NCI-H1694 (cell line): ENCODE data around the gene RNF149.
A peak's percentile ranks its signal among the peaks of the same experiment; 100 is the strongest.
"Not testable (repeated sequence)": the region's sequence is repeated elsewhere in the genome, so short reads cannot be mapped to it uniquely, and the experiment has no call there.

Source experiments
- DNase-seq: peaks from one replicate; lab custom pipeline; 2025; lab: John Stamatoyannopoulos, UW

RNF149 gene

GRCh38 chr2:101330253-101330933, 21.9 kb upstream of the RNF149 start:
- no peak for DNase-seq

- no peak for DNase-seq
Measured at GRCh38 chr2:101329026-101329425, 20.5 kb upstream of the RNF149 start.

DNA sequence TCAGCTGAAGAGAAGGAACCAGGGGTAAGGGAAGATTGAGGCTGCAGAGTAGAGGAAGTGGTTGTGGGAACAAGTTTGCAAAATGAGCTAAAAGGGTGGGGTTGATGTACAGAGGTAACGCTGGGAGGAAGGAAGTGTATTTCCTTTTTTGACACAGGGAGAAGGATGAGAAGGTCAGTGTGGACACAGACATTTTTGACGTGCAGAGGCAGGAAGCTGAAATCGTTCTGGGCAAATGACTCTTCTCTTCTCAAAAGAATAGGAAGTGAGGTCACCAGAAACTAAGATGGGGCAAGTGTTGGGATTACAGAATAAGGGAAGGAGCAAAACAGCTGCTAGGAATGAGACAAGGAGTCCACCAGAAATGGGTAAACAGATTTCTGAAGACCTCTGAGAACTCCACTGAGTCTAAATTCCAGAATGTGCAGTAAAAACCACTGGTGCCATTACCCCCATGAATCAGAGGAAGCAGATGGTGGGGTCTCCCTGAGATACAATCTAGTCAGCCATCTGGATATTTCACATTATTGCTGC, 20.0 kb upstream of the RNF149 start:
- DNase-seq = peak; percentile 21

- no peak for DNase-seq
Measured at GRCh38 chr2:101327863-101328394, 19.4 kb upstream of the RNF149 start.

DNA sequence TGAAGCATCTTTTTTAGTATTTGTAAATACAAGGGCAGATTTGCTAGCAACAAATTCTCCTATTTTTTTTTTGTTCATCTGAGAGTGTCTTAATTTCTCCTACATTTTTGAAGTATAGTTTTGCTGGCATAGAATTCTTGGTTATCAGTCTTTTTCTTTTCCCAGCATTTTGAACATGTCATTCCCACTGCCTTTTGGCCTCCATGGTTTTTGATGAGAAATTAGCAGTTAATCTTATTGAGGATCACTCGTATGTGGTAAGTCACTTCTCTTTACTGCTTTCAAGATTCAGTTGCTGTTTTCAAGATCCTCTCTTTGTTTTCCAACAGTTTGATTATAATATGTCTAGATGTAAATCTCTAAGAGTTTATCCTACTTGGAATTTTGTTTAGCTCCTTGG, 16.9 kb upstream of the RNF149 start:
- no peak for DNase-seq

GRCh38 chr2:101316568-101316967, 8.1 kb upstream of the RNF149 start:
- not testable (repeated sequence) for DNase-seq

DNA sequence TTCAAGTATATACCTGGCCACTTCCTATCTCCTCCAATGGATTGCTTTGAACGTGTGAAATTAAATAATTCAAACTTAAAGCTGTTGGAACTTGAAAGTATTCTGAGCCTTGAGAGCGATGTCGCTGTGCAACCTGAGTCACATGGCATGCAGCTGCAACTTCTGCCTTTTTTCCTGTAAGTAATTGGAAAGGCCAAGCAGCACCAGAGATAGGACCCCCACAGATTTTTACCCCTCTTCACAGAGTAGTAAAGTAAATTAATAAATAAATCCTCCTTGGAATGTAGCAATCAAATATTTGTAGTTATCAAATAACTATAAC, 3.2 kb upstream of the RNF149 start:
- DNase-seq = no peak

DNA sequence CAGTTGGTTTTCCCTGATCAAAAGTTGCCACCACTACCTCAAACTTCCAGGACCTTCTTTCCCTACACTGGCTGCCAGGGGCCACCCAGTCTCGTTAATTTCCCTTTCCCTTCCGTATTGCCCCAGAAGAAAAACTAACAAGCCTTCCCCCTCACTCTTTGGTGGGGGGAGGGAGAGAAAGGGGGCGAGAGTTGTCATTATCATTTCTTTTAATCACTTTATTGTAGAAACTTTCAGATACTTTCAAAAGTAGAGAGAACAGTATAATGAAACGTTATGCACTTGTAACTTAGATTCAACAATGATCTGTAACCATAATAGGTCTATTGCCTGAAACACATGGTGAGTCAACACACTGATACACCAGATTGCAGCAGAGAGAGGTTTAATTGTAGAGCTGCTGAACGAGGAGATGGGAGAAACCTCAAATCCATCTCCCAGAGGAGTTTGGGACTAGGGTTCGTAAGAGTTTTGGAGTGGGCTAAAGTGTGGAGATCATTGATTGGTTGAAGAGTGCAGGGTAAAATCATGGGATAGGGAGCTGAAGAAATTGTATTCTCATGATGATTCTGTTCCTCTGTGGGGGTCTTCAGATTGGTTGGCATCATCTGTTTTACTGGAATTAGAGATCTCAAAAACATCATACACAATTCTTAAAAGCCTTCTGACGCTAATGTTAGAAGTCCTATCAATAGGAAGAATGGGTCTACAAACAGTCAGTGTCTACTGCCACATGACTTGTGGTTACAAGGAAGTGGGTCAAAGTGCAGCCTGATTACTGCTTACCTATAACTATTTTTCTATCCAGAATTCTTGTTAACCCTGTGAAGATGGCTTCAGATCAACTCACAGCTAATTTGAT, 2.6 kb upstream of the RNF149 start:
- DNase-seq = no peak

GRCh38 chr2:101310090-101310833, 1.8 kb upstream of the RNF149 start:
- DNase-seq = no peak

DNA sequence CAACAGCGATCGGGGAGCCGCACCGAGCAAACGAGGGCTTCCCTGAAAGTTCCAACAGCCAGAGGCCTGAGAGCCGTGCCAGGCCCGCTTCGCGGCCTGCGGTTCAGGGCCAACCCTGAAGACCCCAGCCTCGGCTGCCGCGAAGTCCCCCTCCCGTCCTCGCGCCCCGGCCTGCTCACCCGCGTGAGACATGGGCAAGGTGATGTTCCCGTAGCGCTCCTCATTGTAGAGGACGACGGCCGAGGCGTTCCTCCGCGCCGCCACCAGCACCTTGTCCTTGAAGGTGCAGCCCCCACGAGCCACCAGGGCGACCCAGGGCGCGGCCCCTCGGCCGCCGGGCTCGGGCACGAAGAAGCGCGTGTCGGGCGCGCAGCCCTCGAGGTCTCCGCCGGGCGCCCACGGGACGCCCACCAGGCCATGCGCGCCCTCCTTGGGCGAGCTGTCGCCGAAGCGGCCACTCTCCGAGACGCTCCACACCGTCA, 510 bp downstream of the RNF149 start:
- DNase-seq = no peak

- no peak for DNase-seq
Measured at GRCh38 chr2:101307503-101307902, 998 bp downstream of the RNF149 start.

- DNase-seq = no peak
Measured at GRCh38 chr2:101306410-101306809, 2.1 kb downstream of the RNF149 start.

DNA sequence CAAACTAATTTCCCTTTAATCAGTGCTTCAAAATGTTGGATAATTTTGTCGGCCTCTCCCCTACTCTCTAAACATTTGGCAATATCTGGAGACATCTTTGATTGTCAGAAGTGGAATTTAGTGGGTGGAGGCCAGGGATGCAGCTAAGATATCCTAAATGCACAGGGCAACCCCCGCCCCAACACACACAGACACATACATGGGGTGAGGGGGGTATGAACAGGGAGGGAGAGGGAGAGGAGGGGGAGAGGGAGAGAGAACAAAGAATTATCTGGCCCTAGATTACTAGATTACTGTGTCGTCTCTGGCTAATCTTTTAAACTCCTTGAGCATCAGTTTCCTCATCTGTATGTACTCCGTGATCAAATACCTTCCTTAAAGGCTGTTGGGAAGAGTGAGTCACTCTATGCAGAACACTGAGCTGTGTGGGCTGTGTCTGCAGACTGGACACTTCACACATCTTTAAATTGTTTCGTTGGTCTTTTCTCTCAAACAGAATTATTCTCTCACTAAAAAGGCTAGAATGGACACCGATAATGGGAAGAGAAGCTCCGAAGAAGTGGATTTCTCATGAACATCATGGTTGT, 2.9 kb downstream of the RNF149 start:
- no peak for DNase-seq

DNA sequence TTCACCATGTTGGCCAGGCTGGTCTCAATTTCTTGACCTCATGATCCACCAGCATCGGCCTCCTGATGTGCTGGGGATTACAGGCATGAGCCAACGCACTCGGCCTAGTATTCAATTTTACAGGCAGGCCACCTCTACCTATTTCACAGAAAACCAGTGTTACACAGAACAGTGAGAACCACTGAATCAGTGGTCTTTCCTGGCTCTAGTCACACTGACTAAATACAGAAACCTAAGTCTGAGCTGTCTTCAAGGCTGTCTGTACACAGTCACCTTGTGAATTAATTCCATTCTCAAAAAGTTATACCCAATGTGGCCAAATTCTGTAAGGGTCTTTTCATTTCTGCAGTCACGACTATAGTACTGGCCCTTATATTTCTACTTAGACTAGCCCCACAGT, 3.5 kb downstream of the RNF149 start:
- DNase-seq = no peak

DNA sequence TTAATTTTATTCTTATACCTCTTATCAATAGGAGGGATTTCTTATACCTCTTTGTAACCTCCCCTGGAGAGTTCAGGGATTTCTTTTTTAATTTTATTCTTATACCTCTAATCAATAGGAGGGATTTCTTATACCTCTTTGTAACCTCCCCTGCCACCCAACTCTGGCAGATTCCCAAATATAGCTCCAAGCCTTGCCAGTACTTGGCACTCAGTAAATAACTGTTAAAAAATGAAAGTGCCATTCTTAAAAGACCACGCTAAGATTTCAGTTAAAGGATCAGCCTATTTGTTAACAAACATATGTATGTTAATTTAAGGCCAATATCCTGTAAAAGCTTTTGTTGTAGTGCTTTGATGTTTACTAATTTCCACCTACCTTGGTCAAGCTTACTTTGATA, 4.8 kb downstream of the RNF149 start:
- no peak for DNase-seq

- DNase-seq = no peak
Measured at GRCh38 chr2:101302016-101302415, 6.5 kb downstream of the RNF149 start.

DNA sequence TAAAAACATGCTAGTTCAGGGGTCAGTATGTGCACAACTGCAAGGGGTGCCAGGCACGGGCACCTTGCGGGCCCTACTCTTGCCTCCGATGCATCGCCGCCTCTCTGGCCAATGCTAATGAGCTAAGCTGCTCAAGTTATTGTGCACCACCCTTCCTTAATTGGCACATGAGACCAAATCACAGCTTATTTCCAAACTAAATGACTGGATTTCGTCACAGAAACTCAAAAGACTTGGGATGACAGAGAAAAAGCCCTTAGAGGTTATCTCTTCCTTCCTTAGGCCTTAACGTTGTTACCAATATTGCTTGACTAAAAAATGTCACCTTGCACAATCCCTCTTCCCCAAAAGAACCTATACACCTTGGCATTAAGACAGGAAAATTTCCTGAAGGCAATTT, 7.7 kb downstream of the RNF149 start:
- DNase-seq = no peak

DNA sequence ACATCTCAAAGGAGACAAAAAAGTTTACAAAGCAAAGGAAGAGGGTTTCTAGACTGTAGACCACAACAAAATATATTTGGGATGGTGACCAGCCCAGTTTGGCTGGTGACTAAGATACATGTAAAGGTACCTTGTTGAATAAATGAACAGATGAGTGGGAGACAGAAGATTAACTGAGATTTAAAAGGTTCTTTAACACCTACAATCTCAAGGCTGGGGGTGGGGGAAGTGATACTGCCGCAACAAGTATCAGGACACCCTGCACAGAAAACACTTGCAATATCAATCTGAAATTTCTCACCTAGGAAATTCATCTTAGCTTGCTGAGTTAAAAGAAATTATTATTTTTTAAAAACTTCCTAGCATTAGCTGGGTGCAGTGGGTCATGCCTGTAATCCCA, 8.3 kb downstream of the RNF149 start:
- no peak for DNase-seq

DNA sequence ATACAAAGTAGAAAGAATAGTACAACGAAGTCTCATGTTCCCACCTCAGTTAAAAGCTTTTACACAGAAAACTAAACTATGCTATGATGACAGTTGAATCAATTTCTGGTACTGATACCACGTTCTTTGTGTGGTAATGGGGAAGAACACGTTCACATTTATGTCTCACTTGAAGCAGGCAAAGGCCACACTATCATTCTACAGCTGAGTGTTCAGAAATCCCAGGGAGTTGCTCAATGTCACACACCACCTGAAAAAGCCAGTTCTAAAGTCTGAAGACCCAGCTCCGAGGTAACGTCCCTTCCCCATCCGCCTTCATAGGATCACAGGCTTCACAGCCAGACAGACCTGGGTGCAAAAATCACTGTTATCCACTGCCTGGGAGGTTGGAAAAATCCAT, 8.9 kb downstream of the RNF149 start:
- DNase-seq = no peak

DNA sequence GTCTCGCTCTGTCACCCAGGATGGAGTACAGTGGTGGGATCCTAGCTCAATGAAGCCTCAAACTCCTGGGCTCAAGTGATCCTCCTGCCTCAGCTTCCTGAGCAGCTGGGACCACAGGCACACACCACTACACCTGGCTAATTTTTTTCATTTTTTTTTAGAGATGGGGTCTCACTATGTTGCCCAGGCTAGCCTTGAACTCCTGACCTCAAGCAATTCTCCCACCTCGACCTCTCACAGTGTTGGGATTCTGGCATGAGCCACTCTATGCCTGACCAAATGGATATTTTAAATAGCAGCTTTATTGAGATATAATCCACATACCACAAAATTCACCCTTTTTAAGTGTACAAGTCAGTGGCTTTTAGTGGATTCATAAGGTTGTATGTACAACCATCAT, 11.1 kb downstream of the RNF149 start:
- no peak for DNase-seq

- DNase-seq = no peak
Measured at GRCh38 chr2:101296371-101296770, 12.1 kb downstream of the RNF149 start.

DNA sequence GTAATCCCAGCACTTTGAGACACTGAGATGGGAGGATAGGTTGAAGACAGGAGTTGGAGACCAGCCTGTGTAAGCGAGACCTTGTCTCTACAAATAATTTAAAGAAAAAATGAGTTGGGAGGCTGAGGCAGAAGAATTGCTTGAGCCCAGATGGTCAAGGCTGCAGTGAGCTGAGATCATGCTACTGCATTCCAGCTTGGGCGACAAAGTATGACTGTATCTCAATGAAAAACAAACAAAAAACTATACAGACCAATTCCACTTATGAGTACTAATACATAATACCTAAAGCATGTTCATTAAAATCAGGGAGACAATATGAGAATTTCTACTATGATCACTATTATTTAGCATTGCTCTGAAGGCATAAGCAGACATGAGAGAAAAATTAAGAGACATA, 12.6 kb downstream of the RNF149 start:
- DNase-seq = no peak
